GM11168 (cell line): ENCODE results near the gene PCSK9.
"Not testable (repeated sequence)": the region's sequence is repeated elsewhere in the genome, so short reads cannot be mapped to it uniquely, and the experiment has no call there.

Experiments used
- in situ Hi-C: fragments of 300-500 bp; cut with MboI; formaldehyde crosslinking; loops from one replicate; pipeline ENCODE4 v1.12.0; 2022; ENCODE audit warnings: low sequenced_read_pairs; ENCODE audit not compliant: unreplicated experiment

Gene PCSK9

DNA sequence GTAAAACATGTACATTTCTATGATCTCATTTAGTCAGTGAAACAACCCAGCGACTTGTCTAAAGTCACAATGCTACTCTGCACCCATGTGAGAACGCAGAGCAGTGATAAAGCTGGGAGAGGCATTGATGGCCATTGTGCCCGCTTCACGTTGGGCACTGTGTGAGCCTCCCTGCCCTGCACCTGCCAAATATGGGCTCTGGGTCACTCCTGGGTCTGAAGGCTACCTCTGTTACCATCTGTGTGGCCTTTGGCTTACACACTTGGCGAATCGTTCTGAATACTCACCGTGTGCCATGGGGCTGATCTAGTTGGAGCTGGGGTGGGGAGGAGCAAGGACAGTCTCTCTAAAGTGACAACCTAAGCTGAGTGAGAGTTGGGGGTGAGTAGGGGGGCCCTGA is 29.9 kb downstream of the PCSK9 start:
- in situ Hi-C loops = no loop called here

DNA sequence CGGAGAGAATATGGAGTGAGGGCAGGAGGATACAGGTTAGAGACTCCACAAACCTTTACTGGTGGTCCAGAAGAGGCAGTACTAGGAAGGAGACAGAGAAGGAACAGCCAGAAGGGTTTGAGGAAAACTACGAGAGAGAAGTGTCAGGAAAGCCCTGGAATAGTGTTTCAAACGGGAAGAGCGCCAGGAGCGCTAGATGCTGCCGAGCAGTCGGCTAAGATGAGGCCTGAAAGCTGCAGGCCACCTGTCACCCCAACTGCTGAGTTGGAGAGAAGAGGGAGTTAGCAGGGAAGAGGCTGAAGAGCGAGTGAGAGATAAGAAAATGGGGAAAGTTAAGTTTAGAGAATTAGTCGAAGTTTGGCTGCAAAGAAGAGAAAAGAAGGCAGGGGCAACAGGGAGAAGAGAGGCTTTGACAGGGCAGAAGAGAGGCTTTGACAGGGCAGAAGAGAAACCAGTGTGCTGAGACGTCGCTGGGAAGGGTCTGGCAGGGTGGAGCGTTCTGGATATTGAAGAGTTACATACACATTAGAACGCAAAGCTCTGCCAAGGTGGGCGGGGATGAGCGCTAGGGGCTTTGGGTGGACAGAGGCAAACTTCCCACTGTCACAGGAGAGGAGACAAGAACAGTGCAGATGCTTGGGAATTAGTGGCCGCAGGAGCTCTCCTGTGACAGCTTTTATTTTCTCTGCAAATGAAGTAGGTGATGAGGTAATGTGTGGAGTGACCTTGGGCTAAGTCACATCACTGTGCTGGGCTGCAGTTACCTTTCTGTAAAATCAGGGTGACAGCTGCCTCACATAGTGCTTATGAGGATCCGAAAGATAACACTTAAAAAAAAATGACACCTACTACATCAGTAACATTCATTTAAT is 31.2 kb downstream of the PCSK9 start:
- in situ Hi-C loops = no loop called here

DNA sequence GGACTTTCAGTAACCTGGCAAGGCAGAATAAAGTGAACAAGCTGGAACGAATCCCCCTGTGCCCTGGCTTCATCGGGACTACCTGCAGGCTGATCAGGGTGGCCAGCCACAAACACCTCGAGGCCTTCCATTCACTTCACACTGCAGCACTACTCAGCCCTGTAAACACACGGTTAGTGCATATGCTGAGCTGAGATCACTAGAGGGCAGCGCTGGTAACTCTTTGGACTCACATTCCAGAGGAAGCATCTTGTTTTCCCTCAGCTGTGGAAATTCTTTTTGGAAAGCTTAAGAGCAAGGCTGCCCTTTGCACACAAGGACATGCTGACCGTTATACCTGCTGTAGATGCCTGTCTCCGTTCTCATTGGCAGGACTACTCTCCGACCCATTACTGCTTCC is 32.1 kb downstream of the PCSK9 start:
- in situ Hi-C loops = no loop called here

DNA sequence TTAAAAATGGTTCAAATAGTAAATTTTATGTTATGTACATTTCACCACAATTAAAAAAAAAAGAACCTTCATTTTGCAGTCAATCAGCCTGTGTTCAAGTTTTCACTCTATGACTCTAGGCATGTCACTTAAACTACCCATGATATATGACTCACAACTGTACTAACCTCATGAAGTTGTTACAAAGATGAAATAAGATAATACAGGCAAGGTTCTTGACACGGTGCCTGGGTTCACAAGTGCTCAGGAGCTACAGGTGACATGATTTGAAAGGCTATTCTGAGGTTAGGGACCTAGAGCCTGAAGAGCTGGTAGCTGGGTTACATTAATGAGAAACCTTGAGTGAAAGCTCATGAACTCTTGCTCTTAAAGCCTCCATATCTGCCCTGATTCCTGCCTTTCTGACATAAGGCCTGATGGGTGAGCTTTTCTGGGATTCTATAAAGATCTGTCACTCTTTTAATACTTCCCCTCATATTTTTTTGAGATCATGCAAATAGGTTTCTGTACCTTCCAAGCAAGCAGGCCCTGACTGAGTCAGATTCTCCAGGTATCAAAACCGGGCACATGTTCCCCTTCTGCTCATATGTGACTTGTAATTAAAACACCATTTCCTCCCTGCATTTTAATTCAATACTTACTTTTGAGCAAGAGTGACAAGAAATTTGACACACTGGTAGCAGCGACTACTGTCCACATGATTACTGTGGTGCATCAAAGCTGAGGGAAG is 34.0 kb downstream of the PCSK9 start:
- in situ Hi-C loops = no loop called here

DNA sequence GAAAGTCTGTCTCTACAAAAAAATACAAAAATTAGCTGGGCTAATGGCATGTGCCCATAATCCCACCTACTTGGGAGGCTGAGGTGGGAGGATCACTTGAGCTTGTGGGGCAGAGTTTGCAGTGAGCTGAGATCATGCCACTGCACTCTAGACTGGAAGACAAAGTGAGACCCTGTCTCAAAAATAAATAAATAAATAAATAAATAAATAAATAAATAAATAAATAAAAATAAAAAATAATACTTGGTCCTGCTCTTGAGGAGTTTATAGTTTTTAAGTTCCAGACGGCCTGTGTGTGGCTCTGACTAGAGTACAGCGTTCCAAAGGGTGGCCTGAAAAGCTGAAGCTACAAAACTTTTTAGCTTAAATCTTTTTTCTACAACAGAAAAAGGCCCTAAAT is 35.1 kb downstream of the PCSK9 start:
- in situ Hi-C loops = no loop called here

DNA sequence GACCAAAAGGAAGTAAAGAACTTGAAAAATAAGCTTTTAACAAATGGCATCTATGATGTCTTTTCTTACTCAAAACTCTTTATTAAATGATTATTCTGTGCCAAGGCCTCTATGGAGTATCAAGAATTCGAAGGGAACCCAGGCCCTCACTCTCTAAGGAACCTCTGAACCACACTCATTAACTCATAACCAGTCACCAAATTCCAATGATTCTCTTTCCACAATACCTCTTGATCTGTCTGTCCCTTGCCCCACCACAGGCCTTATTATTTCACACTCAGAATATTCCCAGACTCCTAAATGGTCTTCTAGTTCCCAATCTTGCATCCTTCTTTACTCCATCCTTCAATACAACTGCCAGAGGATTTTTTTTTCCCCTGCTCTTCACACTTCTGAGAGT is 37.0 kb downstream of the PCSK9 start:
- in situ Hi-C loops = no loop called here

DNA sequence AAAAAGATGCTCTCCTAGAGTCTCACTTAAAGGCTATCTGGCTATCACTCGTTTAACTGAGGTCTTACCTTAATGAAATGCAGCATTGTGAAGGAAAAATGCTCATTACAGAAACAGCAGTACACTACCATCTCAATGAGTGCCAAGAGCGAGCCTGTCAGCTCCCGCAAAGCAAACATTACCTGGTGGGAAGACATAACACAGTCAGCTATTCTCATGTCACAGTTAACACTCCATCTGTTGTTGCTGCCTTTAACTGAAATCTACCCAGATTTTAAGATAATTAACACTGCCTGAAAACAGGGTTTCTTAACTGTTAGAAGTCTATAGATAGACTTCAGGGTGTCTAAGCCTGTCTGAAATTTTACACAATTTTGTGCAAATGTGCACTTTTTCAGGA is 39.1 kb downstream of the PCSK9 start:
- in situ Hi-C loops = no loop called here

DNA sequence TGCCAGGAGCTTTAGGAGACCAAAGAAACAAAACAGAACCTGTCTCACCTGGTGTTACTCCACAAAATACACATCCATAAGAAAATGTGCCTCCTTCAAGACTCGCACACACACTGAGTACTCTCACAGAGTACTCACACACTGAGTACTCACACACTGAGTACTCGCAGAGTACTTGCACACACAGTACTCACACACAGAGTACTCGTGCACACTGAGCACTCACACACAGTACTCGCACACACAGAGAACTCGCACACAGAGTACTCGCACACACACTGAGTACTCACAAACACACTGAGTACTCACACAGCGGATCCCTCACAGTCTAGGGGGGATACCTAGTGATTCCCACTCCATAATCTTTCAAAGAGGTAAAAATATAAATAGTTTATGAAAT is 40.3 kb downstream of the PCSK9 start:
- in situ Hi-C loops = no loop called here

DNA sequence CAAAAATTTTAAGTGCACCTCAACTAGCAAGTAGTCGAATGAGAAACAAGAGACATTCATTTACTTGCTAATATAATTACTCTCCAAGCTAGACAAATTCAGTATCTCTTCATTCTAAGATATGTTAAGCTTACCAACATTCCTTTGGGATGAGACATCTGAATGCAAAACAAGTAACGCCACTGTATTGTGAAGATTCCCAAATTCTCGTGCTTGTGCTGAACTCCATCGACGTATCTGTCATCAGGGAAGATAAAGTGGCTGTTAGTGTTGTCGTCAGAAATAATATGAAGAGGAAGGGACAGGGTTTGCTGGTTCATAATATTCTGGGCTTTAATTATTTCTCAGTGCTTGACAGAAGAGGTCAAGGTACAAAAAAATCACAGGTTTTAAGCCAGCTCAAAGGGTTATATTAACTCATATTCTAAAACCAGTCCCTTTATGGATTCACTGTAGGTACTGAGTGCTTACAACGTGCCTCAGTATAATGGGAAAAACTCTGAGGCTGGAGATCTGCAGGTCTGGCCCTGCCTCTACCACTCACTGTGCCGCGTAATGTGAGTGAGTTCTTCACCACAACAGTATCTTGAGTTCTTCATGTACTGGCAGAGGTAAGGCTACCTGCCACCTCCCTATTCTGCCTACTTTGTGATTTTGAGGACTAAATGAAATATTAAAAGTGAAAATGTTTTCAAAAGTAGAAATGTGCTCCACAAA is 42.0 kb downstream of the PCSK9 start:
- in situ Hi-C loops = no loop called here

DNA sequence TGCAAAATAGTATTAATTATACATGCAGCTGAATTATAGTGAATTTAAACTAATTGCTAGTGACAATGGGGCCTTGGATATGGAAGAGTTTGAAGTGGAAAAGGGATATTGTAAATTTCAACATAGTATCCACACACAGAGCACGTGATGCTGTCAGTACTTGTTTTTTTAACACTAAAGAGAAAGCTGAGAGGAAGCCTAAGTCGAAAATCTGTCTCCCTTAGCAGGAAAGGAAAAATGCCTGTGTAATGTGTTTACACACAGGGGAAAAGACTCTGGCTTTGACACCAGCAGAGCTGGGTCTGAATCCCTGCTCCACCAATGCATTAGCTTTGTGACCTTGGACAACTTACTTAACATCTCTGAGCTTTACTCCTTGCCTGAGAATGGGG is 42.6 kb downstream of the PCSK9 start:
- in situ Hi-C loops = no loop called here

DNA sequence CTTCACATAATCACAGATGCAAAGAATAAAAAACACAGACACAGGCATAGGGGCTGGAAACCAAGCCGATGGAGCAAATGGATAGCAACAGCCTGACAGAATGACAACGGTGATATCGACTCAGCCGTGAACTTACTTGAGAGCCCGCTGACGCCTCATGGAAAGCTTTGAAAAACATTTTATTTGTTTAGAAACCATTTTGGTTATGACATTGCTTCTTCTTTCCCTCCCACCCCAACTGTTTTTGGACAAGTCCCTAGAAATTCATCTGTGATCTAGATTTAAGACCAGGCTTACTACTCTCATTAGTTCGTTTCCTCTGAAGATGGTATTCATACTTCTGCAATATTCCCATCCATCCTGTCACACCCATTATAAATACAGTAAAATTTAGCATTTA is 44.9 kb downstream of the PCSK9 start:
- in situ Hi-C loops = no loop called here

DNA sequence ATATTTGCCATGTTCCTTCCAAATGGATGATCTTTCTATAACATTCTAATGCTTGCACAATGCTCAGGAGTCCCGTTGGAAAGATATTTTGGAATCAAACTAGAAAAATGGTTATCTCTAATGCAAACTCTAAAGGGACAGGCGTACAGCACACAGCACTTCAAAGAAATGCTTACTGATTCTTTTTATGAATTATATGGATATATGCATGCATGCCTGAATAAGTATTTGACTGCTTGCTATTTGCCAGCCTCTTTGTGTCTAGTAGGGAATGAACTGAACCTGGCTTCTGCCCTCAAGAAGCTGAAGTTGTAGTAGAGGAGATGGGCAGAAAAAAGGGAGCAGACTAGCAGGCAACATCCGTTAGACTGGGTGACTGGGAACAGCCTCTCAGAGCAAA is 48.1 kb downstream of the PCSK9 start:
- in situ Hi-C loops = no loop called here

DNA sequence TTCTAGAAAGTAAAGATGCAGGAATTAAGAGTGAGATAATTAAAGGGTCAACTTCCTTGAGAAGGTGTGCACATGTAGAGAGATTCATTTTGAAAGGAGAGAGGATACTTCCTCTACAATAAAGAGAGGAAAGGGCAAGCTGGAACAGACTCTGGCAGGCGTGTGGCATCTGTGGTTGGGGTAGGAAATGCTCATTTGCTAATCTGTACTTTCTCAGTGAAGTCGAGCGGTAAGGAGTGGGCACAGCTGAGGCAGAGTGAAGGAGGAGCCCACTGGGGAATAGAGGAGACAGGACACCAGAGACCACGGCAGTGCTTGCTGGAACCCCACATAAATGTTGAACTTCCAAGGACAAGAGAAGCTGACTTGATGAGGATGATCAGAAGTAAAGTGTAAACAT is 49.1 kb downstream of the PCSK9 start:
- in situ Hi-C loops = no loop called here

DNA sequence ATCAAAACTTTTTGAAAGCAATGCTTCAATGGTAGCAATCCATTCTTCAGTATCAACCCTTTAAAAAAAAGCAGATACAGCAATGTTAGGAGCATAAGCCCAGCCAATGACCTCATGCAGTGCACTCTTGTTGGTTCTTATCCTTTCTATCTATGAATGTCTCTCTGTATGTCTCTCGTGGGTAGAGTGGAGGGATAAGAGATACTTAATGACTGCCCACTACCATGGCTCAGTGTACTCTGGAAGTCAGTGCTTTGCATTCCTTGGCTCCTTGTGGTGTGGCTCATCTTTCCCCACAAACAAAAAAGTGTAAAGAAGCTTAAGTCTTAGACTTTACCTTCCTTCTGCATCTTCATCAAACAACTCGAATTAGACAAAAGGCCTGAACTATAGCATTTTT is 50.3 kb downstream of the PCSK9 start:
- in situ Hi-C loops = no loop called here

DNA sequence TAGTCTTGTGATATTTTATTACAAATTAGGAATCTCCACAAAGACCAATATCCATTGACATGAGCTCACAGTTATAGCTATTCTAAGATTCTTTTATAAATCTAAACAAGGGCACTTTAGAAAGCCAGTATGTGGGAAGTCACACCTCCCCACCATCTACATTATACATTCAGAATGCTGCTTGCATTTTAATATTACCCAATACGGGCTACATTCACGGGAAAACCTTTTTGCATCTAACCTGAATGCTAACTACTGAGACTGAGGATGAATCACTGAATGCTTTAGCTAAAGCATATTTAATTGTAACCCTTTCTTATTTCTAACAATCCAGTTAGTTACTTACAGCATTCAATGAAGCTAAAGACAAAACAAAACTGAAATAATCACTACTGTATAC is 53.1 kb downstream of the PCSK9 start:
- in situ Hi-C loops = no loop called here

DNA sequence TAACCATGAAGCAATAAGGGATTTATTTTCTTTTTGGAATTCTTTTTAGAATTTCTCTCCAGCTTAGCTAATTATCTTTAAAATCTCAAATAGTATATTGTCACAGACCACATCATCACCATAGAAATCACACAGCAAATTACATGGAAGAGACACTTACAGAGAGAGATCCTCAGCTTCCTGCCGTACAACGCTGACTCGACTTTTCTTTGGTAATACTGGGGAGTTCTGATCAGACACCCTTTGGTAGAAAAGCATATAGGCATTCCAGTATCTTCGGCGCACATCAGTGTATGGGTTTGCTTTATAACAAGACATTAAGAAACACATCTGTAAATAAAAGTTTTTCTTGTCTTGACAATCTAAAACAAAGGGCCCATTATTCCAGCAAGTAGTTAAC is 55.7 kb downstream of the PCSK9 start:
- in situ Hi-C loops = no loop called here

DNA sequence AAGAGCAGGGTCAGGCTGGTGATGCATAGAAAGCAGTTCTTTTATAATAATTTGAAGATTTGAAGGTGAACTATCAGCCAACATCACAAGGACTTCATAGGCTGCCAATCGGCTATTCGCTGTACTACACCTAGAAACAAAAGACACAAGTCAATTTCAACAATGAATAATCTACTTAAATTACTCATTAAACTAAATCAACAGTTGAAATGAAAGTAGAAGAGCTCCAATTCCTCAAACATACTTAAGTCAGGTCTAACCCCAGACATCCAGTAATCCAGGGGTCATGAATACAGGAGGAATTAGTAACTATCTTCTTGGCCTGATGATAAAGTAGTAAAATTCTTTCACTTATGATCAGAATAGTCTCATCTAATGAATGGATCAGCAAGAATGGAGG is 64.5 kb downstream of the PCSK9 start:
- in situ Hi-C loops = no loop called here

DNA sequence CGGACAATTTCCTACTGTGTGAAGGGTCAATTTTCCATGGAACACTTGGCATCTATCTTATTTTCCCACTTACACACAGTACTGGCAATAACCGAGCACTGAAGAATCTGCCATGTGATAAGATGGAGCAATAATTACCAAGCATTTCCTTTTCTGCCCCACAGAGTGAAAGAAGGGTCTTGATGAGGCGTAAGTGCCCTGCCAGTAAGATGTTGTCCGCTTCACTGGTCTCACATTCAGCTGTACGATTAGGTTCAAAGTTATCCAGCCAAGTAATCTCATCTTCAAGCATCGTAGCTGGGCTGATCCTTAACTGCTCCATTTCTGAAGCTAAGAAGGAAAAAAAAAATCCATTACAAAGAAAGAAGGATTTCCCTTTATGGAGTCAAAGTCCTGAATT is 67.8 kb downstream of the PCSK9 start:
- in situ Hi-C loops = no loop called here

DNA sequence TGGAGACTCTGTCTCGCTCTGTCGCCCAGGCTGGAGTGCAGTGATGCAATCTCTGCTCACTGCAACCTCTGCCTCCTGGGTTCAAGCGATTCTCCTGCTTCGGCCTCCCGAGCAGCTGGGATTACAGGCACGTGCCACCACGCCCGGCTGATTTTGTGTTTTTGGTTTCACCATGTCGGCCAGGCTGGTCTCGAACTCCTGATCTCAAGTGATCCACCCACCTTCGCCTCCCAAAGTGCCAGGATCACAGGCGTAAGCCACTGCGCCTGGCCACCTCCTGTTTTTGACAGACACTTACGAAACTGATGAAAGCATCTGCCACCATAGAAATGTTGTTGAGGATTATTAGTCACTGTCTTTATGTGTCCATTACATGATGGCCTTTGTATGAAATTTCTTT is 69.7 kb downstream of the PCSK9 start:
- in situ Hi-C loops = not testable (repeated sequence)
